H1 (cell line): ENCODE data around the gene OR2AJ1. TPM values are rescaled to one million over a fixed set of nuclear protein-coding genes. Genes with fewer than 3 reads are reported as not detected.

Experiments
- CTCF ChIA-PET: fragments of 300-600 bp; sonication (Branson Sonifier 250); formaldehyde crosslinking; loops from one replicate; lab custom pipeline; 2021; ENCODE audit not compliant: partially characterized antibody; lab: Charles Lee
- POLR2A ChIA-PET: fragments of 300-600 bp; sonication (Branson Sonifier 250); formaldehyde crosslinking; loops from one replicate; lab custom pipeline; 2021; ENCODE audit warnings: inconsistent platforms; ENCODE audit not compliant: partially characterized antibody; lab: Charles Lee
- DNase-seq, 2 experiments: peaks; one replicate each; pipeline versions ENCODE4 v3.0.0 to v3.0.0-alpha.2; 2010 to 2022; ENCODE audit warnings: low spot score in 2 of 2, low read depth in 1 of 2, mixed read lengths in 1 of 2
- FAIRE-seq: peaks from 2 replicates; lab custom pipeline; 2011; peaks lifted over from hg19 to GRCh38; lab: Jason Lieb, UNC
- H2AFZ ChIP-seq: 2 replicates; pipeline ENCODE4 v1.8.1; 2012; ENCODE audit warnings: low read length, inconsistent platforms
- H2AK5ac ChIP-seq: 2 replicates; pipeline ENCODE4 v1.6.1; 2013; ENCODE audit warnings: low read depth, low read length
- H2BK120ac ChIP-seq: replicated peaks from 2 replicates; pipeline ENCODE3; 2013; ENCODE audit warnings: low read depth, low read length, inconsistent platforms
- H2BK12ac ChIP-seq: 2 replicates; pipeline ENCODE4 v1.6.1; 2013; ENCODE audit warnings: low read depth, low read length
- H2BK15ac ChIP-seq: 2 replicates; pipeline ENCODE4 v1.6.1; 2013; ENCODE audit warnings: low read length
- H2BK20ac ChIP-seq: 2 replicates; pipeline ENCODE4 v1.6.1; 2013; ENCODE audit warnings: low read length
- H2BK5ac ChIP-seq: 2 replicates; pipeline ENCODE4 v1.6.1; 2013; ENCODE audit warnings: low read depth, low read length
- H3K14ac ChIP-seq: 2 replicates; pipeline ENCODE4 v1.6.1; 2013; ENCODE audit warnings: inconsistent platforms; ENCODE audit not compliant: insufficient read length
- H3K18ac ChIP-seq: 2 replicates; pipeline ENCODE4 v1.6.1; 2013; ENCODE audit warnings: low read length; ENCODE audit errors: extremely low read depth
- H3K23ac ChIP-seq: 2 replicates; pipeline ENCODE4 v1.6.1; 2013; ENCODE audit warnings: inconsistent platforms; ENCODE audit not compliant: insufficient read length
- H3K23me2 ChIP-seq: 2 replicates; pipeline ENCODE4 v1.6.1; 2013; ENCODE audit warnings: low read depth, low read length
- H3K27ac ChIP-seq: 2 replicates; pipeline ENCODE4 v1.6.1; 2011; ENCODE audit warnings: low read depth, low read length, inconsistent platforms
- H3K27me3 ChIP-seq, 4 experiments: replicated peaks in 1 of 4; 1 replicate in 1 of 4; 2 replicates in 3 of 4; pipeline versions ENCODE4 v1.6.1 to v1.8.1; 2011 to 2013; ENCODE audit warnings: low read length in 3 of 4, mild to moderate bottlenecking in 3 of 4, inconsistent platforms in 2 of 4, mixed read lengths in 2 of 4, moderate library complexity in 1 of 4; ENCODE audit not compliant: control insufficient read depth in 3 of 4, insufficient read depth in 3 of 4; ENCODE audit errors: extremely low read depth in 1 of 4
- H3K36me3 ChIP-seq, 4 experiments: 2 replicates each; pipeline versions ENCODE4 v1.6.1 to v1.8.1; 2011 to 2013; ENCODE audit warnings: mild to moderate bottlenecking in 4 of 4, low read length in 3 of 4, moderate library complexity in 2 of 4, control low read depth in 1 of 4, inconsistent platforms in 1 of 4; ENCODE audit not compliant: insufficient read depth in 4 of 4, control insufficient read depth in 2 of 4
- H3K4ac ChIP-seq: replicated peaks from 2 replicates; pipeline ENCODE3; 2013; ENCODE audit warnings: low read length, low read depth, mixed read lengths, inconsistent platforms; ENCODE audit not compliant: insufficient read length
- H3K4me1 ChIP-seq, 4 experiments: replicated peaks in 1 of 4; 1 replicate in 1 of 4; 2 replicates in 3 of 4; pipeline versions ENCODE4 v1.6.1 to v1.8.1; 2011 to 2013; ENCODE audit warnings: low read length in 3 of 4, inconsistent platforms in 2 of 4, mixed read lengths in 1 of 4; ENCODE audit not compliant: insufficient read depth in 4 of 4, control insufficient read depth in 3 of 4
- H3K4me2 ChIP-seq, 2 experiments: 2 replicates each; pipeline versions ENCODE4 v1.6.1 to v1.8.1; 2011 to 2013; ENCODE audit warnings: low read depth in 2 of 2, low read length in 2 of 2, control low read depth in 1 of 2, inconsistent platforms in 1 of 2, mild to moderate bottlenecking in 1 of 2; ENCODE audit not compliant: insufficient read depth in 1 of 2
- H3K4me3 ChIP-seq, 4 experiments: fragments of 200-600, 300-600 bp in 1 of 4; sonication (generic), shearing (Covaris generic), sonication (Bioruptor Twin) in 1 of 4; 2 replicates each; pipeline versions ENCODE4 v1.5.1 to v1.8.1; 2011 to 2016; ENCODE audit warnings: low read length in 4 of 4, low read depth in 3 of 4, control low read depth in 2 of 4, inconsistent platforms in 2 of 4, mild to moderate bottlenecking in 2 of 4, mixed read lengths in 1 of 4, moderate library complexity in 1 of 4; ENCODE audit not compliant: insufficient read depth in 2 of 4; ENCODE audit errors: extremely low read depth in 1 of 4
- H3K56ac ChIP-seq: replicated peaks from 2 replicates; pipeline ENCODE3; 2013; ENCODE audit warnings: low read depth, mild to moderate bottlenecking, mixed read lengths, low read length, inconsistent platforms; ENCODE audit not compliant: insufficient read length
- H3K79me1 ChIP-seq: 2 replicates; pipeline ENCODE4 v1.6.1; 2013; ENCODE audit warnings: low read depth, low read length, control low read depth
- H3K79me2 ChIP-seq, 2 experiments: 2 replicates each; pipeline versions ENCODE4 v1.6.1 to v1.8.1; 2012 to 2013; ENCODE audit warnings: low read length in 2 of 2, mild to moderate bottlenecking in 2 of 2, inconsistent platforms in 1 of 2; ENCODE audit not compliant: insufficient read depth in 2 of 2, control insufficient read depth in 1 of 2
- H3K9ac ChIP-seq, 4 experiments: replicated peaks in 1 of 4; 1 replicate in 1 of 4; 2 replicates in 3 of 4; pipeline versions ENCODE4 v1.6.1 to v1.8.1; 2011 to 2013; ENCODE audit warnings: low read depth in 3 of 4, low read length in 3 of 4, control low read depth in 2 of 4, mild to moderate bottlenecking in 2 of 4, moderate library complexity in 2 of 4, inconsistent platforms in 1 of 4; ENCODE audit errors: extremely low read depth in 1 of 4
- H3K9me3 ChIP-seq, 2 experiments: 2 replicates each; pipeline versions ENCODE4 v1.6.1 to v1.8.1; 2012 to 2013; ENCODE audit warnings: mild to moderate bottlenecking in 2 of 2, moderate library complexity in 2 of 2, control low read depth in 1 of 2, inconsistent platforms in 1 of 2, low read depth in 1 of 2, low read length in 1 of 2, mixed read lengths in 1 of 2; ENCODE audit not compliant: insufficient read depth in 2 of 2
- H4K20me1 ChIP-seq, 2 experiments: replicated peaks in 1 of 2; 2 replicates each; pipeline versions ENCODE3 to v1.8.1; 2011 to 2013; ENCODE audit warnings: inconsistent platforms in 2 of 2, low read length in 2 of 2, mild to moderate bottlenecking in 1 of 2; ENCODE audit not compliant: insufficient read depth in 2 of 2, control insufficient read depth in 1 of 2
- H4K5ac ChIP-seq: 2 replicates; pipeline ENCODE4 v1.6.1; 2013; ENCODE audit warnings: low read length, low read depth, mixed read lengths, inconsistent platforms; ENCODE audit not compliant: insufficient read length
- H4K8ac ChIP-seq: 2 replicates; pipeline ENCODE4 v1.8.0; 2013; ENCODE audit warnings: mild to moderate bottlenecking, moderate library complexity, low read length, inconsistent platforms; ENCODE audit not compliant: insufficient read depth; ENCODE audit errors: extremely low read depth
- H4K91ac ChIP-seq: replicated peaks from 2 replicates; pipeline ENCODE3; 2013; ENCODE audit warnings: low read length, mixed read lengths, inconsistent platforms; ENCODE audit not compliant: insufficient read length
- EP300 ChIP-seq, 2 experiments: IDR thresholded peaks; 1 replicate in 1 of 2; 2 replicates in 1 of 2; pipeline ENCODE4 v1.6.1; 2011 to 2012; ENCODE audit warnings: low read depth in 2 of 2, low read length in 2 of 2, mild to moderate bottlenecking in 2 of 2, borderline replicate concordance in 1 of 2, inconsistent platforms in 1 of 2, moderate library complexity in 1 of 2
- FOSL1 ChIP-seq: IDR thresholded peaks from 2 replicates; pipeline ENCODE4 v1.6.1; 2011; ENCODE audit warnings: mild to moderate bottlenecking, low read depth, low read length, moderate library complexity; ENCODE audit not compliant: insufficient read depth
- KDM4A ChIP-seq: IDR thresholded peaks from one replicate; pipeline ENCODE4 v1.7.1; 2012; ENCODE audit warnings: low read depth, mild to moderate bottlenecking, moderate library complexity, low read length, inconsistent platforms; ENCODE audit not compliant: severe bottlenecking
- KDM5A ChIP-seq: fragments of 200-600 bp; IDR thresholded peaks from 2 replicates; pipeline ENCODE4 v1.7.1; 2012; ENCODE audit warnings: mild to moderate bottlenecking, low read length, inconsistent platforms, mixed read lengths
- MAFK ChIP-seq: IDR thresholded peaks from 2 replicates; pipeline ENCODE4 v1.6.1; 2012; ENCODE audit warnings: low read depth, mild to moderate bottlenecking, improper control_type of control experiment, low read length
- RAD21 ChIP-seq, 2 experiments: IDR thresholded peaks in 1 of 2; conservative IDR thresholded peaks in 1 of 2; 2 replicates each; pipeline ENCODE4 v1.6.1; 2011; ENCODE audit warnings: low read depth in 2 of 2, low read length in 2 of 2, improper control_type of control experiment in 1 of 2, inconsistent platforms in 1 of 2, mild to moderate bottlenecking in 1 of 2, moderate library complexity in 1 of 2
- RBBP5 ChIP-seq: IDR thresholded peaks from 2 replicates; pipeline ENCODE4 v1.7.1; 2012; ENCODE audit warnings: low read depth, mild to moderate bottlenecking, inconsistent platforms, low read length, moderate library complexity, borderline replicate concordance
- RNF2 ChIP-seq: fragments of 200-900, 300-1000 bp; sonication (generic); IDR thresholded peaks from 2 replicates; pipeline ENCODE4 v1.7.1; 2016; ENCODE audit warnings: borderline replicate concordance, low read depth, mild to moderate bottlenecking, antibody characterized with exemption, low read length; ENCODE audit not compliant: poor library complexity, severe bottlenecking; ENCODE audit errors: missing control alignments
- TAF1 ChIP-seq: IDR thresholded peaks from 2 replicates; pipeline ENCODE4 v1.6.1; 2011; ENCODE audit warnings: mild to moderate bottlenecking, low read depth, low read length
- TAF7 ChIP-seq: optimal IDR thresholded peaks from 2 replicates; pipeline ENCODE3; 2011; ENCODE audit warnings: low read depth, mild to moderate bottlenecking, inconsistent platforms, low read length, moderate library complexity, borderline replicate concordance
- ZNF274 ChIP-seq: IDR thresholded peaks from 2 replicates; pipeline ENCODE4 v1.7.0; 2012; ENCODE audit warnings: low read length, borderline replicate concordance; ENCODE audit errors: extremely low read depth
- WGBS, 2 experiments: shearing (Covaris generic) in 1 of 2; methylation state at CpG; one replicate each; pipeline versions ENCODE4 v1.1.6 to v1.1.7; 2013 to 2015; ENCODE audit warnings: low lambda C conversion rate in 2 of 2, mixed read lengths in 2 of 2, inconsistent platforms in 1 of 2, low coverage in 1 of 2, missing lambda C conversion rate in 1 of 2; ENCODE audit not compliant: insufficient replicate concordance in 2 of 2, insufficient coverage in 1 of 2, insufficient read length in 1 of 2; ENCODE audit errors: extremely low coverage in 1 of 2, missing lambda C conversion rate in 1 of 2; 5-methylcytosine and 5-hydroxymethylcytosine counted together
- polyA plus RNA-seq, 7 experiments: library from polyadenylated mRNA; depleted of rRNA in 3 of 7; stranded (reverse) in 5 of 7; unstranded in 2 of 7; fragments of >200 nt in 5 of 7; fragments of 200-250 nt in 2 of 7; gene quantifications; 1 replicate in 5 of 7; 2 replicates in 1 of 7; 4 replicates in 1 of 7; pipeline versions ENCODE4 v1.2.1 to v1.2.3, GENCODE V29; 2011 to 2013; ENCODE audit warnings: missing spikeins in 2 of 7, mixed read lengths in 2 of 7
- total RNA-seq: library from RNA; stranded (reverse); fragmentation: NEBNext Ultra II Directional; extraction: Animal tissue kit (Norgen Biotek cat#: 25700); gene quantifications from 2 replicates; pipeline ENCODE4 v1.2.1, GENCODE V29; 2021

The OR2AJ1 gene
- total and polyA plus RNA-seq, 2 of the 8 experiments (the other 6 are each of a cell fraction or from before 2014, with no cell fraction given) = not detected

- 75% methylated on average over 2 of the region's 2 CpGs; no CpG with 5 or more reads in 1 of the 2 experiments for WGBS, 2 experiments
- no peaks in the 10 kb centered on the region for H3K27me3 ChIP-seq
- H2BK15ac ChIP-seq = no peak within 1 kb of the TSS
- H2BK12ac ChIP-seq = no peak within 1 kb of the TSS
- H2BK120ac ChIP-seq = no peak within 1 kb of the TSS
- no peak within 1 kb of the TSS for H3K9ac ChIP-seq
- H2AK5ac ChIP-seq = no peak within 1 kb of the TSS
- H2AFZ ChIP-seq = no peak within 1 kb of the TSS
- no peaks in the 10 kb centered on the region for H3K4me1 ChIP-seq
- H3K23me2 ChIP-seq = no peaks in the 10 kb centered on the region
- no peak within 1 kb of the TSS for H3K56ac ChIP-seq
- no peaks in the 10 kb centered on the region for H3K79me2 ChIP-seq
- no peak within 1 kb of the TSS for H4K91ac ChIP-seq
- FAIRE-seq (no peak), DNase-seq (no peak)
- H3K4me3 ChIP-seq = no peak within 1 kb of the TSS
- no peaks in the 10 kb centered on the region for H3K79me1 ChIP-seq
- H3K14ac ChIP-seq = no peak within 1 kb of the TSS
- H3K36me3 ChIP-seq = no peaks in the 10 kb centered on the region; a peak in 1 of 8 replicates
- POLR2A ChIA-PET = no interaction called here
- H3K9me3 ChIP-seq = peaks cover 40 to 51% of the 10 kb centered on the region in 2 experiments
- no peak within 1 kb of the TSS for H3K4me2 ChIP-seq
- H4K5ac ChIP-seq = no peak within 1 kb of the TSS
- CTCF ChIA-PET = no interaction called here
- H4K20me1 ChIP-seq = no peaks in the 10 kb centered on the region
- no peak within 1 kb of the TSS for H3K27ac ChIP-seq
- H2BK20ac ChIP-seq = no peak within 1 kb of the TSS
- no peak within 1 kb of the TSS for H2BK5ac ChIP-seq
- H4K8ac ChIP-seq = no peak within 1 kb of the TSS
- no peak within 1 kb of the TSS for H3K23ac ChIP-seq
- TF ChIP-seq MAFK (no peak), TAF7 (no peak), ZNF274 (no peak), TAF1 (no peak), KDM4A (no peak), RBBP5 (no peak), RAD21 (IDR thresholded peaks at IDR 0.05 in 1 of 2, conservative IDR thresholded peaks at IDR 0.05 in 1 of 2; ENCODE audit: low read depth in 2 of 2, low read length in 2 of 2) (no peak), EP300 (IDR thresholded peaks at IDR 0.05; ENCODE audit: borderline replicate concordance in 1 of 2, low read depth in 2 of 2, low read length in 2 of 2) (no peak), KDM5A (no peak), RNF2 (no peak), FOSL1 (no peak)
- TF ChIP-seq, all 59 proteins: peak for 0
- no peak within 1 kb of the TSS for H3K4ac ChIP-seq
- no peak within 1 kb of the TSS for H3K18ac ChIP-seq
Observed at GRCh38 chr1:247919952-247920351, 4.7 kb upstream of the OR2AJ1 start, which contains the start of gene OR2T8. Gene OR2T8, plus strand, starts transcription at chr1:247920252. Its CDS starts 766 bp downstream, at chr1:247921018.
